Naive B cell (primary cell): ENCODE results near the gene CKB. TPM values are rescaled to one million over a fixed set of nuclear protein-coding genes. Genes with fewer than 3 reads are reported as not detected.
A peak's percentile ranks its signal among the peaks of the same experiment; 100 is the strongest.
"Not testable (repeated sequence)": the region's sequence is repeated elsewhere in the genome, so short reads cannot be mapped to it uniquely, and the experiment has no call there.

Experiments
- ATAC-seq, 2 donors: fragments of 150-1000 bp; cut with Tn5 transposase; 2 replicates each; pipeline ENCODE4 v1.10.0; 2021; ENCODE audit warnings: low read depth in 2 of 2, mild to moderate bottlenecking in 2 of 2, moderate library complexity in 2 of 2
- DNase-seq: peaks from one replicate; pipeline ENCODE4 v3.0.0; 2022
- H3K27ac Mint-ChIP-seq, 6 donors: one replicate each; pipeline ENCODE4 v1.8.0; 2020 to 2022; ENCODE audit warnings: mild to moderate bottlenecking in 6 of 6, mixed read lengths in 6 of 6, moderate library complexity in 5 of 6, inconsistent platforms in 2 of 6
- H3K27me3 Mint-ChIP-seq, 3 donors: one replicate each; pipeline ENCODE4 v1.8.0; 2021 to 2022; ENCODE audit warnings: mixed read lengths in 3 of 3, mild to moderate bottlenecking in 1 of 3
- H3K36me3 Mint-ChIP-seq, 2 donors: one replicate each; pipeline ENCODE4 v1.8.0; 2020 to 2022; ENCODE audit warnings: mixed read lengths in 2 of 2, inconsistent platforms in 1 of 2, mild to moderate bottlenecking in 1 of 2
- H3K4me1 Mint-ChIP-seq, 3 donors: one replicate each; pipeline ENCODE4 v1.8.0; 2020 to 2022; ENCODE audit warnings: mixed read lengths in 3 of 3, inconsistent platforms in 1 of 3, mild to moderate bottlenecking in 1 of 3, moderate library complexity in 1 of 3
- H3K4me3 Mint-ChIP-seq, 8 donors: one replicate each; pipeline ENCODE4 v1.8.0; 2020 to 2022; ENCODE audit warnings: mild to moderate bottlenecking in 8 of 8, mixed read lengths in 8 of 8, moderate library complexity in 8 of 8, inconsistent platforms in 2 of 8
- H3K9me3 Mint-ChIP-seq, 7 donors: one replicate each; pipeline ENCODE4 v1.8.0; 2020 to 2022; ENCODE audit warnings: mixed read lengths in 7 of 7, mild to moderate bottlenecking in 5 of 7, inconsistent platforms in 2 of 7, moderate library complexity in 1 of 7
- polyA plus RNA-seq, 6 donors: library from polyadenylated mRNA; unstranded; fragments of 300-500 nt; fragmentation: Illumina TruSeq; gene quantifications; one replicate each; pipeline ENCODE4 v1.2.3, GENCODE V29; 2021; ENCODE audit warnings: low read depth in 6 of 6

Gene CKB
- polyA plus RNA-seq, 6 donors from 2014 or later, result 0.80 to 1.00 TPM; not detected in 4

- DNase-seq (no peak), ATAC-seq (no peak)
- H3K27me3 Mint-ChIP-seq, result peaks cover 0 to 12% (median 8%) of the 10 kb centered on the region in 3 donors
- peak overlapping the region in 3 of 6 donors; percentile 15 to 80 (median 40) for H3K27ac Mint-ChIP-seq
- H3K4me3 Mint-ChIP-seq, result no peak overlapping the region
- peaks cover 4 to 11% (median 7%) of the 10 kb centered on the region in 3 donors for H3K4me1 Mint-ChIP-seq
- no peaks in the 10 kb centered on the region for H3K9me3 Mint-ChIP-seq
- no peaks in the 10 kb centered on the region for H3K36me3 Mint-ChIP-seq
Observed at GRCh38 chr14:103514596-103515421, 7.8 kb downstream of the CKB start.

GRCh38 chr14:103512701-103513611 is 9.7 kb downstream of the CKB start:
- no peaks in the 10 kb centered on the region for H3K27me3 Mint-ChIP-seq
- H3K9me3 Mint-ChIP-seq, result no peaks in the 10 kb centered on the region
- H3K27ac Mint-ChIP-seq, result peak overlapping the region in 1 of 6 donors; percentile 49
- H3K4me1 Mint-ChIP-seq, result peaks cover 0 to 4% (median 3%) of the 10 kb centered on the region in 3 donors
- DNase-seq, result no peak
- peaks cover 0 to 4% of the 10 kb centered on the region in 2 donors for H3K36me3 Mint-ChIP-seq
- no peak for ATAC-seq
- no peak overlapping the region for H3K4me3 Mint-ChIP-seq

- not testable (repeated sequence) for DNase-seq, H3K4me1 Mint-ChIP-seq, H3K27me3 Mint-ChIP-seq, ATAC-seq, H3K36me3 Mint-ChIP-seq, H3K9me3 Mint-ChIP-seq, H3K4me3 Mint-ChIP-seq
- peak overlapping the region in 1 of 6 donors; percentile 20 for H3K27ac Mint-ChIP-seq
Observed at GRCh38 chr14:103512180-103512579, 10.4 kb downstream of the CKB start.

GRCh38 chr14:103510724-103511693 is 11.6 kb downstream of the CKB start:
- H3K4me3 Mint-ChIP-seq, result no peak overlapping the region
- no peaks in the 10 kb centered on the region for H3K27me3 Mint-ChIP-seq
- no peaks in the 10 kb centered on the region for H3K9me3 Mint-ChIP-seq
- no peak for ATAC-seq
- peak overlapping the region in 4 of 6 donors; percentile 18 to 77 (median 58) for H3K27ac Mint-ChIP-seq
- H3K36me3 Mint-ChIP-seq, result peaks cover 0 to 4% of the 10 kb centered on the region in 2 donors
- H3K4me1 Mint-ChIP-seq, result peaks cover 3 to 4% (median 3%) of the 10 kb centered on the region in 3 donors
- DNase-seq, result no peak

GRCh38 chr14:103509864-103510723 is 12.5 kb downstream of the CKB start:
- ATAC-seq (no peak), DNase-seq (no peak)
- Mint-ChIP-seq H3K9me3 (no peaks in the 10 kb centered on the region), H3K4me3 (peak overlapping the region in 1 of 8 donors; percentile 25), H3K27me3 (no peaks in the 10 kb centered on the region), H3K36me3 (peaks cover 4 to 6% of the 10 kb centered on the region in 2 donors), H3K4me1 (peaks cover 3 to 8% (median 7%) of the 10 kb centered on the region in 3 donors), H3K27ac (peak overlapping the region in 2 of 6 donors; percentile 43 to 86)

- ATAC-seq, result no peak
- peak overlapping the region in 2 of 8 donors; percentile 11 to 15 for H3K4me3 Mint-ChIP-seq
- no peak for DNase-seq
- peaks cover 4 to 10% of the 10 kb centered on the region in 2 donors for H3K36me3 Mint-ChIP-seq
- H3K27me3 Mint-ChIP-seq, result no peaks in the 10 kb centered on the region
- H3K9me3 Mint-ChIP-seq, result no peaks in the 10 kb centered on the region
- peaks cover 3 to 8% (median 8%) of the 10 kb centered on the region in 3 donors for H3K4me1 Mint-ChIP-seq
- H3K27ac Mint-ChIP-seq, result peak overlapping the region in 3 of 6 donors; percentile 60 to 69 (median 64)
Observed at GRCh38 chr14:103508521-103509329, 13.9 kb downstream of the CKB start.

- Mint-ChIP-seq H3K27me3 (no peaks in the 10 kb centered on the region), H3K4me3 (no peak overlapping the region), H3K4me1 (peaks cover 3 to 8% (median 8%) of the 10 kb centered on the region in 3 donors), H3K27ac (peak overlapping the region in 2 of 6 donors; percentile 9 to 30), H3K36me3 (peaks cover 12% of the 10 kb centered on the region in 2 donors), H3K9me3 (no peaks in the 10 kb centered on the region)
- no peak for DNase-seq
- no peak for ATAC-seq
Observed at GRCh38 chr14:103507751-103508150, 14.9 kb downstream of the CKB start.

GRCh38 chr14:103504991-103505565 is 17.6 kb downstream of the CKB start:
- Mint-ChIP-seq H3K9me3 (no peaks in the 10 kb centered on the region), H3K4me3 (peak overlapping the region in 1 of 8 donors; percentile 7), H3K4me1 (peaks cover 12 to 15% (median 15%) of the 10 kb centered on the region in 3 donors), H3K27me3 (no peaks in the 10 kb centered on the region), H3K27ac (peak overlapping the region in 4 of 6 donors; percentile 54 to 93 (median 61)), H3K36me3 (peaks cover 21 to 29% of the 10 kb centered on the region in 2 donors)
- ATAC-seq (no peak), DNase-seq (no peak)

GRCh38 chr14:103503296-103503695 is 19.3 kb downstream of the CKB start:
- Mint-ChIP-seq H3K9me3 (no peaks in the 10 kb centered on the region), H3K4me1 (peaks cover 11 to 20% (median 18%) of the 10 kb centered on the region in 3 donors), H3K4me3 (no peak overlapping the region), H3K36me3 (peaks cover 17 to 29% of the 10 kb centered on the region in 2 donors), H3K27me3 (no peaks in the 10 kb centered on the region), H3K27ac (peak overlapping the region in 1 of 6 donors; percentile 81)
- DNase-seq, result no peak
- no peak for ATAC-seq

- H3K36me3 Mint-ChIP-seq, result peaks cover 17 to 29% of the 10 kb centered on the region in 2 donors
- peaks cover 11 to 20% (median 18%) of the 10 kb centered on the region in 3 donors for H3K4me1 Mint-ChIP-seq
- H3K9me3 Mint-ChIP-seq, result no peaks in the 10 kb centered on the region
- H3K4me3 Mint-ChIP-seq, result no peak overlapping the region
- H3K27ac Mint-ChIP-seq, result no peak overlapping the region
- no peak for ATAC-seq
- no peak for DNase-seq
- no peaks in the 10 kb centered on the region for H3K27me3 Mint-ChIP-seq
Observed at GRCh38 chr14:103502877-103503276, 19.8 kb downstream of the CKB start.
